Left hindlimb (tissue), 1 donor: ENCODE results near the gene AK9.

ENCODE experiments used
- DNase-seq: peaks from one replicate; pipeline ENCODE4 v3.0.0-alpha.2; 2018

AK9 gene

GRCh38 chr6:109508166-109508860, 182.7 kb downstream of the AK9 start:
- DNase-seq, result no peak

- no peak for DNase-seq
These were observed 183.4 kb downstream of the AK9 start for GRCh38 chr6:109507490-109508072.

GRCh38 chr6:109506841-109507240, 184.2 kb downstream of the AK9 start:
- no peak for DNase-seq

DNA sequence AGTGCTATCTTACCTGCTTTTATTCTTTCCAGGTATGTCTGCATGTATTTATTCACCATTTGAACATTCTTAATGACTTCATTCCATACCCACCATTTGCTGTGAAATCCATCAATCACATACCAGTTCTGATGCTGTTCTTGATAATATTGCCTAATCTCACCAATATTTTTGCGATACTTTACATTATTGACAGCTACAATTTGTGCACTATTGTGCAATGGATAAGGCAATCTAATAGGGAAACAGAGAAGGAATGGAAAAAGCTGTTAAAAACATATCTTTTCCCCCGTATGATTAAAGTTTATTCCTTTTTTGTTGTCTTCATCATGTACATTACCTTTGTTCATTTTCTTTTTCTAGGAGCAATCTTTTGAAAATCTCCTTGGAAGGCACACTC, 184.7 kb downstream of the AK9 start:
- DNase-seq, result no peak

DNA sequence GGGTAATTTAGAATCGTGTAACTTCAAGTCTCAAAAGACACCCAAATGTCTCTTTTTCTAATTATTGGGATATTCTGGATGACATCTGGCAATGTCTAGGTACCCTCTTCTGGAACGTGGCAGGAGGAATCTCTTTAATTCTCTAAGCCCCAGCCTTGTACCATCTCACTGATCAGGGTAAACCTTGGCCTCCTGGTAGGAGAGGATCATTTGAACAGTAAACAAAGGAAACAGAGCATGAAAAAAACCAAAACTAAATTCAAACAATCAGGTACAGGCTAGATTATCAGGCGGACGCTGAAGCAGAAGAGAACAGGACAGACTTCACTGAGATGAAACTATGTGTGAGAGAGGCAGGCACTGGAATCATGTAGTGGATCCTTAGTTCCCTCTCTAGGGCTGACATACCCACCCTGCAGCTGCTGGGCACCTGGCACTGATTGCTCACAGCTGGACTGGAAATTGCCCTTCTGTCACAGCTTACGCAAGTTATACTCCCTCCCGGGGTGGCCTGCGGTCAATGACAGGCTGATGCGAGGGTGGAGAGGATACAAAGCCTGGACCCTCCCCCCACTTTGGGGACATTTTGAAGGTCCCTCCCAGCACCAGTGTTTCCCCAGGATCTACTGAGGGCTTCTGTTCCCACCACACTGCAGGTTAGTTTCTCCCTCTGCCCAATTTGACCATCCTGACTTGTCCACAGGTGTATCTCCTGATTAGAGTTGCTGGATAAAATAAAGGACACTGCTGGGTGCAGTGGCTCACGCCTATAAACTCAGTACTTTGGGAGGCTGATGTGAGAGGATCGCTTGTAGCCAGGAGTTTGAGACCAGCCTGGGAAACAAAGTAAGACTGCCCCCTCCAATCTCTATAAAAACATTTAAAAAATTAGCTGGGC, 187.4 kb downstream of the AK9 start:
- DNase-seq, result peak; percentile 45

GRCh38 chr6:109498936-109499335, 192.1 kb downstream of the AK9 start:
- DNase-seq, result no peak

GRCh38 chr6:109498052-109498451, 192.9 kb downstream of the AK9 start:
- no peak for DNase-seq

- DNase-seq, result no peak
These were observed 194.8 kb downstream of the AK9 start for GRCh38 chr6:109496036-109496772.

GRCh38 chr6:109493865-109494264, 197.1 kb downstream of the AK9 start:
- no peak for DNase-seq

GRCh38 chr6:109491207-109491938, 199.6 kb downstream of the AK9 start:
- DNase-seq, result no peak

GRCh38 chr6:109490713-109491112, 200.3 kb downstream of the AK9 start:
- no peak for DNase-seq

- DNase-seq, result no peak
These were observed 203.0 kb downstream of the AK9 start for GRCh38 chr6:109488001-109488400.

DNA sequence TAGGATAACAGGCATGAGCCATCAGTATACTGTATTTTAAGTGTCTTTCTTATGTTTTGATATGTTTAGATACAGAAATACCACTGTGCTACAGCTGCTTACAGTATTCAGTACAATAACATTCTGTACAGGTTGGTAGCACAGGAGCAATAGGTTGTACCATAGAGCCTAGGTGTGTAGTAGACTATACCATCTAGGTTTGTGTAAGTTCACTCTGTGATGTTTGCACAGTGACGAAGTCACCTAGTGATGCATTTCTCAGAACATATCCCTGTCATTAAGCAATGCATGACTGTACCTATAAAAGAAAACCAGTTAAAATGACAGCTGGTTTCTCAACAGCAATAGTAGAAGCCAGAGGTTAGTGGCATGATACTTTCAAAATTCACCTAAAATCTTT, 204.9 kb downstream of the AK9 start:
- no peak for DNase-seq

DNA sequence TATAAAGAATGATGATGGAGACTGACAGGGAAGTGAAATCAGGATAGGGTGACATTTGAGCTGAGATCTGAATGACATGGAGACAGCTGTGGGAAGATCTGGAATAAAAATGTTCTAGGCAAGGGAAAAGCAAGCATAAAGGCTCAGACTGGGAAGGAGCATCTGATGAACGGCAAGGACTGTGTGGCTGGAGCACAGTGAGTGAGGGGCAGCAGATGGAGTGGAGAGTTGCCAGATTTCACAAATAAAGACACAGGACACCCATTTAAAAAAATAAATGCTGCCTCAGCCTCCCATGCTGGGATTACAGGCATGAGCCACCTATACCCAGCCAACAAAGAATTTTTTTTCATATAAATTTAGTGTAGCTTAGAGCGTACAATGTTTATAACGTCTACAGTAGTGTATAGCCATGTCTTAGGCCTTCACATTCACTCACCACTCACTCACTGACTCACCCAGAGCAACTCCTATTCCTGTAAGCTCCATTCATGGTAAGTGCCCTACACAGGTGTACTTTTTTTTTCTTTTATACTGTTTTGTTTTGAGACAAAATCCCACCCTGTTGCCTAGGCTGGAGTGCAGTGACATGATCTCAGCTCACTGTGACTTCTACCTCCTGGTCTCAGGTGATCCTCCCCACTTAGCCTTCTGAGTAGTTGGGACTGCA, 205.6 kb downstream of the AK9 start:
- no peak for DNase-seq

GRCh38 chr6:109484122-109484521, 206.9 kb downstream of the AK9 start:
- no peak for DNase-seq

- no peak for DNase-seq
These were observed 207.3 kb downstream of the AK9 start for GRCh38 chr6:109483735-109484057.

DNA sequence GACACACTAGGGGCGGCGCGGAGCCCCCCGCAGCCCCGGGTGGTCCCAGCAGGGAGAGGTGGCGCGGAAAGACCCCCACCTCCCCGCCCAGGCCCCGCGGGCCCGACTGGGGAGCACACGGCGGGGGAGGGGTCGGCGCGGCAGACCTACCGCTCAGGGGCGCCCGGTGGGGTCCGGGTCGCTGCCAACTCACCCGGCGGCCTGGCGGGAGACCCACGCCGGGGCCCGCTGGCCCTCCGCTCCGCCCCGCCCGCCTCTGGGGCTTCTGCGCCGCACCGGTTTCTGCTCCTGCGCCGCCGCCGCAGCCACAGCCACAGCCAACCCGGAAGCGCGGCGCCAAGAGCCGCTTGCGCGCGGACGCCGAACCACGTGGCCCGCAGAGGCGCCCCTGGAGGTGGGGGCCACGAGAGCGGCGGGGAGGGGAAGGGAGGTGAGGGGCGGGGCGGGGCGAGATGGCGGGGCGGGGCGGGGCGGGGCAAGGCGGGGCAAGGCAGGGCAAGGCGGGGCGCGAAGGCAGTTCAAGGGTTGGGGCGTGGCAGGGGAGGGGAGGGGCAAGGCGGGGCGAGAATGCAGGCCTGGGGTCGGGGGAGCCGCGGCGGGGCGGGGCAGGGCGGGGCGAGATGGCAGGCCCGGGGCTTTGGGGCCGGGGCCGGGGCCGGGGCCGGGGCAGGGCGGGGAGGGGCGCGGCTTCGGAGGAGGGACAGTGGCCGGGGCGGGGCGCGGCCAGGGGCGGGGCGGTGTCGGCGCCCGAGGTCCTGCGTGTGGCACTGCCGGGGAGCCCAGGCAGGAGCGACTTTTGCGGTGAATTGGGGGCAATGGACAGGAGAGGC, 207.9 kb downstream of the AK9 start, which contains the start of gene ZBTB24:
Gene ZBTB24, minus strand, starts transcription at position 315 of the 830 bp plus-strand sequence. CDS start 1,193 bp downstream, outside the sequence.
- DNase-seq, result peak; percentile 93

GRCh38 chr6:109480993-109481480, 210.0 kb downstream of the AK9 start:
- no peak for DNase-seq

- no peak for DNase-seq
These were observed 212.0 kb downstream of the AK9 start for GRCh38 chr6:109478841-109479624.
